Kidney epithelial cell (primary cell): ENCODE measurements around the gene DCAF6. TPM values are rescaled to one million over a fixed set of nuclear protein-coding genes. Genes with fewer than 3 reads are reported as not detected.
"Not testable (repeated sequence)": the region's sequence is repeated elsewhere in the genome, so short reads cannot be mapped to it uniquely, and the experiment has no call there.

ENCODE experiments used
- DNase-seq: peaks from one replicate; pipeline ENCODE4 v3.0.0-alpha.2; 2010; ENCODE audit warnings: low read depth
- H3K27me3 ChIP-seq: 2 replicates; pipeline ENCODE4 v1.6.0; 2011; ENCODE audit warnings: low read length; ENCODE audit not compliant: control insufficient read depth, insufficient read depth
- H3K36me3 ChIP-seq: 2 replicates; pipeline ENCODE4 v1.5.1; 2011; ENCODE audit warnings: low read length; ENCODE audit not compliant: control insufficient read depth, insufficient read depth
- H3K4me3 ChIP-seq: 2 replicates; pipeline ENCODE4 v1.5.1; 2011; ENCODE audit warnings: low read depth, mild to moderate bottlenecking, control low read depth, low read length
- CTCF ChIP-seq: IDR thresholded peaks from 2 replicates; pipeline ENCODE4 v1.5.1; 2011; ENCODE audit warnings: mild to moderate bottlenecking, moderate library complexity, low read length, control low read depth, inconsistent platforms; ENCODE audit not compliant: insufficient read depth, poor library complexity, severe bottlenecking
- total RNA-seq: library from RNA; depleted of rRNA; stranded (reverse); fragments of >200 nt; gene quantifications from 2 replicates; pipeline ENCODE4 v1.2.3, GENCODE V29; 2015

DCAF6 gene
- total RNA-seq, 1 donor from 2014 or later, result 27.2 TPM

- no peak for DNase-seq
- no peak for TF ChIP-seq CTCF
- Histone ChIP-seq H3K4me3 (no peak overlapping the region), H3K36me3 (no peaks in the 10 kb centered on the region), H3K27me3 (no peaks in the 10 kb centered on the region)
These were observed 117.6 kb downstream of the DCAF6 start for GRCh38 chr1:168054117-168054516.

GRCh38 chr1:168056152-168056551, 119.7 kb downstream of the DCAF6 start:
- not testable (repeated sequence) for H3K27me3 ChIP-seq, H3K36me3 ChIP-seq, DNase-seq, H3K4me3 ChIP-seq

GRCh38 chr1:168057355-168057754, 120.9 kb downstream of the DCAF6 start:
- Histone ChIP-seq H3K36me3 (no peaks in the 10 kb centered on the region), H3K27me3 (no peaks in the 10 kb centered on the region), H3K4me3 (no peak overlapping the region)
- no peak for TF ChIP-seq CTCF
- no peak for DNase-seq

- TF ChIP-seq CTCF, result no peak
- H3K4me3 ChIP-seq, result no peak overlapping the region
- no peaks in the 10 kb centered on the region for H3K36me3 ChIP-seq
- DNase-seq, result no peak
- H3K27me3 ChIP-seq, result no peaks in the 10 kb centered on the region
These were observed 121.4 kb downstream of the DCAF6 start for GRCh38 chr1:168057921-168058320.

GRCh38 chr1:168064216-168064615, 127.7 kb downstream of the DCAF6 start:
- TF ChIP-seq CTCF, result no peak
- Histone ChIP-seq H3K36me3 (peaks cover 1% of the 10 kb centered on the region), H3K4me3 (no peak overlapping the region), H3K27me3 (no peaks in the 10 kb centered on the region)
- no peak for DNase-seq

DNA sequence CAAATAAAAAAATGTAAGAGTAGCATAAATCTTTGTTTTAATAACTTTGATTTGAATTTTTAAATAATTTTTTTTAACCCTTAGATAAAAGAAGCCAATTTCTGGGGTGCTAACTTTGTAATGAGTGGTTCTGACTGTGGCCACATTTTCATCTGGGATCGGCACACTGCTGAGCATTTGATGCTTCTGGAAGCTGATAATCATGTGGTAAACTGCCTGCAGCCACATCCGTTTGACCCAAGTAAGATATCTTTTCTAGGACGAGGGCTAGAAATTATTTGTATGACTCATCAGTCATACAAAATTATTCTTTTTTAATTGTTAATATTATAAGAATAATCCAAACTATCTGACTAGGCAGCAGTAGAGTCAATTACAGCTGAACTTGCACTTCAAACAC, 129.0 kb downstream of the DCAF6 start:
- Histone ChIP-seq H3K4me3 (no peak overlapping the region), H3K36me3 (peaks cover 2% of the 10 kb centered on the region), H3K27me3 (no peaks in the 10 kb centered on the region)
- DNase-seq, result no peak
- TF ChIP-seq CTCF, result no peak

DNA sequence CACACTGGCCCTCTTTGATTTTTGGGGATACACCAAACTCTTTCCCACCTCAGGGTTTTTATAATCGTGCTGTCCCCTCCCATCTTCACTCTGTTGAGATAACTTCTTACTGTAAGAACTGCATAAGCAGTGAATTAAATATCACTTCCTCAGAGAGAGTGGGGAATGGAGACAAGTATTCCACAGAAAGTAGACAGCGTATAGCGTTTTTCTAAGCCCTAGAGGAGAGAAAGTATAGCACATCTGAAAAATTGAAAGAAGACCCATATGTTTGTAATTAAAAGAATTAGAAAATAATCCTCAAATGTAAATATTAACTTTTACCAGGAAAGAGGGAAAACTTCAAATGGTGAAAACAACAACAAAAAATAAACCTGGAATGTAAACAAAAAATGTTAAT, 132.9 kb downstream of the DCAF6 start:
- DNase-seq, result no peak

More for the DNA sequence above, 132.9 kb downstream of the DCAF6 start:
- no peak for TF ChIP-seq CTCF
- Histone ChIP-seq H3K4me3 (no peak overlapping the region), H3K36me3 (peaks cover 2% of the 10 kb centered on the region), H3K27me3 (no peaks in the 10 kb centered on the region)
